Epidermal melanocyte (primary cell): ENCODE measurements around the gene ZMYM5.
"Not testable (repeated sequence)": the region's sequence is repeated elsewhere in the genome, so short reads cannot be mapped to it uniquely, and the experiment has no call there.

ENCODE experiments used
- DNase-seq: peaks from one replicate; pipeline ENCODE4 v3.0.0; 2011; ENCODE audit warnings: low spot score; ENCODE audit not compliant: insufficient read length

The ZMYM5 gene

GRCh38 chr13:19863323-19864023 is at the start of gene ZMYM5:
TSS of gene ZMYM5 (minus strand) at chr13:19863649. CDS start at chr13:19852180, 11,469 bp downstream.
- peak; percentile 90 for DNase-seq

- DNase-seq, result no peak
Observed at GRCh38 chr13:19910336-19911072, 47.1 kb upstream of the ZMYM5 start.

GRCh38 chr13:19908350-19908986 is 45.0 kb upstream of the ZMYM5 start:
- no peak for DNase-seq

DNA sequence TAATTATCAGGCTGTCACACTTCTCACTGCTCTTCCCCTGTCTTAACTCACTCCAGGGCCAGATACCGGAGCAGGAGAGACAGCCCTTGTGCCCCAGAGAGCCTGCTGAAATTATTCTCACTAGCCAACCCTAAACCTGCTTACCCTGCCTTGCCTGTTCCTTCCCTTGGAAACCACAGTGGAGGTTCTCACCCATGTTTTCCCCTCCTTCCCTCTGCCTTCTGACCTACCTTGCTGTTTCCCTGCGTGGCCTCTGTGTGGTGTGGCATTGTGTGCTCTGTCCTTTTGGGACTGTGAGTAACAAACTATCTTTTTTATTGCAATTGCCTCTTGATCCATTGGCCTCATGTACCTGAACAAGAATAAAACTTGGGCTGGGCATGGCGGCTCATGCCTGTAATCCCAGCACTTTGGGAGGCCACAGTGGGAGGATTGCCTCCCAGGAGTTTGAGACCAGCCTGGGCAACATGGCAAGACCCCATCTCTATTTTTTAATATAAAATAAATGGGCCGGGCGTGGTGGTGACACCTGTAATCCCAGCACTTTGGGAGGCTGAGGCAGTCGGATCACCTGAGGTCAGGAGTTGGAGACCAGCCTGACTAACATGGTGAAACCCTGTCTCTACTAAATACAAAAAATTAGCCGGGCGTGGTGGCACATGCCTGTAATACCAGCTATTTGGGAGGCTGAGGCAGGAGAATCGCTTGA is 42.2 kb upstream of the ZMYM5 start:
- not testable (repeated sequence) for DNase-seq

- DNase-seq, result no peak
Observed at GRCh38 chr13:19890030-19890429, 26.6 kb upstream of the ZMYM5 start.

- no peak for DNase-seq
Observed at GRCh38 chr13:19888799-19889198, 25.4 kb upstream of the ZMYM5 start.

- no peak for DNase-seq
Observed at GRCh38 chr13:19882231-19882630, 18.8 kb upstream of the ZMYM5 start.

DNA sequence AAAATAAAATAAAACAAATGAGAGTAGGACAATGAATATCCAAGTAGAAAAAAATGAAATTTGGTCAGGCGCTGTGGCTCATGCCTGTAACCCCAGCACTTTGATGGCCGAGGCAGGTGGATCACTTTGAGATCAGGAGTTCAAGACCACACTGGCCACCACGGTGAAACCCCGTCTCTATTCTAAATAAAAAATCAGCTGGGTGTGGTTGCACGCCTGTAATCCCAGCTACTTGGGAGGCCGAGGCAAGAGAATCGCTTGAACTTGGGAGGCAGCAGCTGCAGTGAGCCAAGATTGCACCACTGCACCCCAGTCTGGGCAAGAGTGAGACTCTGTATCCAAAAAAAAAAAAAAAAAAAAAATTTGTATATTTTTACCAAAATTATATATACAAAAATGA is 18.2 kb upstream of the ZMYM5 start:
- no peak for DNase-seq

- DNase-seq, result peak; percentile 67
Observed at GRCh38 chr13:19864746-19865309, 1.4 kb upstream of the ZMYM5 start.

DNA sequence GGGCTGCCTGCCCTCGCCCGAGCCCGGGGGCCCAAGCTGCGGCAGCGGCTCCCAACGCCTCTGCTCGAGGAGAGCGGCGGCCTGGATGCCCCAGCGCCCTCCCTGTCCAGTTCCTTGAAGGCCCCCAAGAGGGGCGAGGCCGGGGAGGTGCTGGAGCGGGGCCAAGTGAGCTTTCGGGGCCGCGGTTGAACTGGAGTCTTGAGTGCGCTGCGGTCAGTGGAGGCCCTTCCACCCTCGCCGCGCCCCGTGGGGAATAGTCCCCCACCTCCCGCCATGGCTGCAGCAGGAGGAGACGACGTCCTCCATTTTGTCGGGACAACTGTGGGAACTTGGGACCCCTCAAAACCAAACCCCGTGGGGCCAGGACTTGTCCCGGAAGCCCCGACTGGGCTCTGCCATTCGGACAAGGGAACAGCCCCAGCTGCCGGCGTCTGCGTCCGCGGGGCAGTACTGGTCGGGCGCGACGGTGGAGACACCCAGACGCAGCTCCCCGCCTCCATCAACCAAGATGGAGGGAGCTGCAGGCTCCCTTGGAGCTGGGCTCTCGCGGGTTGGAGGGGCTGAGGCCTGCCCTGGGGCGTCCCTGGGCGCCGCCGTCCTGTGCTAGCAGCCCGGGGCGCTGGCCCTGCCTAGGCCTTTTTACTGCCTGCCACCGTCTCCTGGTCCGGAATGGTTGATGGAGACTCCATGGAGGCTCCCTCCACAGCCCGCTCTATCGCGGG is 736 bp upstream of the ZMYM5 start:
- DNase-seq, result peak; percentile 37

DNA sequence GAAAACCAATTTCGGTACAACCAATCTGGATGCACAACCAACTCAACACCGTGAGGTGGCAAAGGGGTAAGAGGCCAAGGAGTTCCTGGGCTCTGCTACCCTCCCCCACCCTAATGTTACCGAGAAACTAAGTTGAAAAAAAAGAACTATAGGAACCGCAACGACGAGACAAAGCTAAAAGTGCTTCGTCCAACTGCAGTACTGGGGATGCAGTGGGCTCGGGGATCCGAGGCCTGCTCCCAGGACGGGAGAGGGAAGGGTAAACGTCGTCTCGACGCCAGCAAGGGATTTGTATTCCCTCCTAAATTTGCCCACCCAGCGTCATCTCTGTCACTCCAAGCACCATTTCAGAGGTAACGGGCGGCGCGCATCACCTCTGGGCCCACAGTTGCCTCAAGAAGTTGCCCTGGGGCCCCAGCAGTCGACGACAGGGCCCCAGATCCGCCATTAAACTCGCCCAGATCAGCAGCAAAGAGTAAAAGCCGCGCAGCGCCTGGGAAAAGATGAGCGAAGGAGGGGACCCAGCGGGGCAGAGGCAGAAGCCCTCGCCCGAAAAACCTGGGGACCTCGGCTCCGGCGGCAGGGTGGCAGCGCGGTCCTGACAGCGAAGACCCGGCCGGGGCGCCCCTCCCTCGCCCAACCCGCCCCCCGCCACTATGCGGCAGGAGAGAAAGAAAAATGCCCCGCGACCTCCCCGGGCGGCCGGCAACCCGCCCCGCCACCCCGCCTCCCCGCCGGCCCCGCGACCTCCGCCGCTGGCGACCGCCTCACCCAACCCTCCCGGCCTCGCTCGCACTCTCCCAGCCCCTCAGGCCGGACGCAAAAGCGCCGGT is 752 bp downstream of the ZMYM5 start:
- no peak for DNase-seq

DNA sequence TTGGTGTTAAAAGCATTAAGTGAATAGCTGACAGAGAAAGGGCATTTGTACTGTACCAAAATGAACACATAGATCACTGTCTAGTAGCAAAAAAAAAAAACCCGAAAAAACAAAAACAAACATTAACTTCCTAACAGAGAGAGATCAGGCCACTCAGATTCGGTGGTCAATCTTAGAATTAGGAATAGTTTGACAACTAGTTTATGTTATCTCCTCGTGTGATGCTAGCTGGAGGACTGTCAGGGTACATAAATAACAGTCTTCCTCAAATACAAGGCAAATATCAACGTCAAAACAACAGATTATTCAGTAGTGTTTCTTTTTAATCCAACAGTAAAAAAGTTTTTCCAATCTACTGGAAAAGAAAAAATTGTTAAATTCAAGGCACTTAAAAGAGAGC is 1.7 kb downstream of the ZMYM5 start:
- DNase-seq, result no peak

DNA sequence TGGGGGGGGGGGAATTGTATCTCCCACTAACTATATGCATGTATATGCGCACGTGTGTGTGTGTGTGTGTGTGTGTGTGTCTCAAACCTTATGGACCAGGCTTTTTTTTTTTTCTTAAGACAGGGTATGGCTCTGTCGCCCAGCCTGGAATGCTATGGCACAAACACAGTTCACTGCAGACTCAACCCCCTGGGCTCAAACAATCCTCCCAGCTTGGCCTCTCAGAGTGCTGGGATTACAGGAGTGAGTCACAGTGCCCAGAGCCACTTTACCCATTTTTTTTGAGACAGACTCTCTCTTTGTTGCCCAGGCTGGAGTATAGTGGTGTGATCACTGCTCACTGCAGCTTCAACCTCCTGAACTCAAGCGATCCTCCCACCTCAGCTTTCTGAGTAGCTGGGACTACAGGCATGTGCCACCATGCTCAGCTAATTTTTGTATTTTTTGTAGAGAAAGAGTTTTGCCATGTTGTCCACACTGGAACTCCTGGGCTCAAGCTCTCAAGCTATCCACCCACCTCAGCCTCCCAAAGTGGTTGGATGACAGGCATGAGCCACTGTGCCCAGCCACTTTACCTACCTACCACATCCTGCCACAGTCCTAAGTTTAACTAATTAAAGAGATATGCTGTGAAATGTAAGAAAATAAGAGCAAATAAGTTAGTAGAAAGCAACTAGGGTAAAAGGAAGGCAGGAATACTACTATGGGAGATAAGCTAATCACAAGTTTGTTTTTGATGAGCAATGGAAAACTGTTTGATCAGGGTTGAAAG is 2.4 kb downstream of the ZMYM5 start:
- no peak for DNase-seq

DNA sequence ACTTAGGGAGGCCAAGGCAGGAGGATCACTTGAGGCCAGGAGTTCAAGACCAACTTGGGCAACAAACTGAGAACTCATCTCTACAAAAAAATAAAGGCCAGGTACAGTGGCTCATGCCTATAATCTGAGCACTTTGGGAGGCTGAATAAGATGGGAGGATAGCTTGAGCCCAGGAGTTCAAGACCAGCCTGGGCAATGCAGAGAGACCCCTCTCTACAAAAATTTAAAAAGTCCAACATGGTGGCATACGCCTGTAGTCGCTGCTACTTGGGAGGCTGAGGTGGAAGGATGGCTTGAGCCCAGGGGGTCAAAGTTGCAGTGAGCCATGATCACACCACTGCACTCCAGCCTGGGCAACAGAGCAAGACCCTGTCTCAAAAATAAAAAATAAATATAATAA is 5.8 kb downstream of the ZMYM5 start:
- DNase-seq, result not testable (repeated sequence)

- no peak for DNase-seq
Observed at GRCh38 chr13:19852766-19853165, 10.7 kb downstream of the ZMYM5 start.

DNA sequence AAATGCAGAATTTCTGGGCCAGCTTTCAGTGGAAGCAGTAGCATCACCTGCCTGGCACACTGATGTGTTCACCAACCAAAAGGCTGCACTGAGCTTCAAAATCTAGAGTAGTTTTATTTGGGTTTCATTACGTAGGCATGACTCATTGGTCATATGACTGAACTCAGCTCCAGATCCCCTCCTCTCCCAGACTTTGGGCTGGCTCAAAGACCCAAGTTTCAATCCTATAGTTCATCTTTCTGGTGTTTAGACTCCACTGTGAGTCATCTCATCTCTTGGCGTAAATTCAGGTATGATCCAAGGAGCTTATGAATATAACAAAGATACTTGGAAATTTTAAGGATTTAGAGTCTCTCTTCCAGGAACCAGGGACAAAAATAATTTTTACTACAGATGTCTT is 17.7 kb downstream of the ZMYM5 start:
- peak; percentile 36 for DNase-seq

DNA sequence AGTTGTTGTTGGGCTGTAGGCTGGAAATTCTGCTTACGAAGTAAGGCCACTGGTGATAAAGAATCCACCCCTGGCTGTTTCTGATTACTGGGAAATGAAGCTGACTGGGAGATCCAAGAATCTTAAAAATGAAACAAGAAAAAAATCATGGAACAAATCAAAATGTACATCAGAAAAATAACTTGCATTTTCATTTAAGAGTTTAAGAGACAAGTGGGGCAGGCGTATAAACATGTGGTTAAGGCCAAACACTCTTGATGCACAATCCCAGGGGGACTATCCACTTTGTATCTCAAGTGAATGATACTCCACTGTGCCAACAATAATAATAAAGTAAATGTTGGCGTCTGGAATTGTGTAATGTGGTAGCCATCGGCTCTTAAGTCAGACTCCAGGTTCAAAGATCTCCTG is 24.6 kb downstream of the ZMYM5 start:
- no peak for DNase-seq

- no peak for DNase-seq
Observed at GRCh38 chr13:19836472-19836871, 27.0 kb downstream of the ZMYM5 start.

DNA sequence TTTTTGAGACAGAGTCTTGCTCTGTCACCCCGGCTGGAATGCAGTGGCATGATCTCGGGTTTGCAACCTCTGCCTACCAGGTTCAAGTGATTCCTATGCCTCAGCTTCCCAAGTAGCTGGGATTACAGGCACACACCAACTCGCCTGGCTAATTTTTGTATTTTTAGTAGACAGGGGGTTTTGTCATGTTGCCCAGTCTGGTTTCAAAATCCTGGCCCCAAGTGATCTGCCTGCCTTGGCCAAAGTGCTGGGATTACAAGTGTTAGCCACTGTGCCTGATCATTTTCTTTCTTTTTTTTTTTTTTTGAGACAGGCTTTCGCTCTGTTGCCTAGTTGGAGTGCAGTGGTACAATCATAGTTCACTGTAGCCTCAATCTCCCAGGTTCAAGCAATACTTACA is 28.7 kb downstream of the ZMYM5 start:
- DNase-seq, result no peak
